Stimulated activated CD4-positive, alpha-beta T cell treated with anti-CD3 and anti-CD28 coated beads, Interleukin-15, amount 100 ng/mL, for 24 hours (primary cell): ENCODE measurements around the gene CTU2.

ENCODE experiments used
- DNase-seq: peaks from one replicate; pipeline ENCODE4 v3.0.0-alpha.2; 2020

The CTU2 gene

GRCh38 chr16:88747588-88748301 is 41.4 kb downstream of the CTU2 start:
- DNase-seq = peak; percentile 56

DNA sequence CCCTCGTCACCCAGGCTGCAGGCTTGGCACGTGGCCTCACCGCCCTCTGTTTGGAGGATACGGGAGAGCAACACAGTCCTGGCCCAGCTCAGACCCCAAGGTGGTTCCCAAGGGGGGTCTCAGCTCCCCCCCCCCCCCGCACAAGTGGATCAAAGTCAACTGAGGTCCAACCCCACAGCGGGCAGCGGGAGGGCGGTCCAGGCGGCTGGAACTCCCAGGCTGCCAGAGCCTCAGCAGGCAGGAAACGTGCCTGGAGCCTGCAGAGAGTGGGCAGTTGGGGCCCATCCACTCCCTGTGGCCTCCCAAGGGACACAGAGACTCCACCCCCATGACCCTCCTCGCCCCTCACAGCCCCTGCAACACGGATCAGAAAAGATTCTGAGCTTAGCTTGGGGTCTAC is 42.1 kb downstream of the CTU2 start:
- DNase-seq = no peak

DNA sequence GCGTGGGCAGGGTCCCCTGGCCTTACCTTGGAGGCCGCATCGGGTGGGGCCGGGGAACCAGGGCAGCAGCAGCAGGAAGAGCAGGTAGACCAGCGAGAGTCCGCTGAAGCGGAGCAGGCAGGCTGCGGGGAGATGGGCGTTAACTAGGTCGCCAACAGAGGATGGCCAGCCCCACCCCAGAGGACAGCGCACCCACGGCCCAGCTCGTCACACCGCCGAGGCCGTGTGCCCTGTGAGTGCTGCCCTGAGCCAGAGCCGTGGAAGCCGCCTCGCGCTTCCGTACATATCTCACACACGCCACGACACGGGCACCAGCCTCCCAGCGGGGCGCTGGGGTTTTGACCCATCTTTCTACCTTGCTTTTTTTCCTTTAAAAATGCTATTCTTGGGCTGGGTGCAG is 43.1 kb downstream of the CTU2 start:
- no peak for DNase-seq

- no peak for DNase-seq
These were observed 44.6 kb downstream of the CTU2 start for GRCh38 chr16:88750854-88751253.

- no peak for DNase-seq
These were observed 46.2 kb downstream of the CTU2 start for GRCh38 chr16:88752386-88753002.

GRCh38 chr16:88753191-88753590 is 46.9 kb downstream of the CTU2 start:
- DNase-seq = no peak

GRCh38 chr16:88753602-88754001 is 47.3 kb downstream of the CTU2 start:
- DNase-seq = no peak

DNA sequence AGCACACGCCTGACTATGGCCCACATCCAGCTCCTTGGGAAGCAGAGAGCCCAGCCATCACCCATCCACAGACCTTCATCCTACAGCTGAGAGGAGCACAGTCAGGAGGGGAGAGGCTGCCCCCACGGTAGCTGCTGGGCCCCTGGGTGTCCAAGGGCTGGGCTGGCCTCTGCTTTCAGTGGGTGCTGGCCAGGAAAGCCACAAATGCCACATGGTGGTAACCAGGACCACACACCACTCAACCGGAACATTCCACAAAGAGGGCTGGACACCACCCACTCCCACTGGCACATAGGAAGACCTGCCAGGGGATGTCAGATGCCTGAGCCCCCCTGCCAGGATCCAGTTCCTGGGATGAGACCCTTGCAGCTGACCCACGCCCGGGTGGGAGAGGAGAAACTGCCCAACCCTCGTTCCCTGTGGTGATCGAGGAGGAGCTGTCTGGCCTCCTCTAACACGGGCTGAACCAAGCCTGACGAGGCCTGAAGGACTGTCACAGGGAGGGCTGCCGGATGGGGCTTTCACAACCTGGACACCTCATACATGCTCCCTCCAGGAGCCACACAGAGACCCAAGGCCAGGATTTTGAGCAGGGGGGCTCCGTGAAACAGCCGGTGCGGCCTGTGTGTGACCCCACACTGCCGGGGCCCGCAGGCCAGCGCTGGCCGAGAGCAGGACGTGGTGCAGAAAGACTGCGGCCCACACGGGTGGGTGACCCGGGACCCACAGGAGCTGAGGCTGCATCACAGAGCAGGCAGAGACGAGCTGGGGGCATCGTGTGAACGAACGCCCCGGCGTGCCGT is 48.0 kb downstream of the CTU2 start:
- DNase-seq = no peak

- DNase-seq = peak; percentile 33
These were observed 48.8 kb downstream of the CTU2 start for GRCh38 chr16:88754912-88755744.

DNA sequence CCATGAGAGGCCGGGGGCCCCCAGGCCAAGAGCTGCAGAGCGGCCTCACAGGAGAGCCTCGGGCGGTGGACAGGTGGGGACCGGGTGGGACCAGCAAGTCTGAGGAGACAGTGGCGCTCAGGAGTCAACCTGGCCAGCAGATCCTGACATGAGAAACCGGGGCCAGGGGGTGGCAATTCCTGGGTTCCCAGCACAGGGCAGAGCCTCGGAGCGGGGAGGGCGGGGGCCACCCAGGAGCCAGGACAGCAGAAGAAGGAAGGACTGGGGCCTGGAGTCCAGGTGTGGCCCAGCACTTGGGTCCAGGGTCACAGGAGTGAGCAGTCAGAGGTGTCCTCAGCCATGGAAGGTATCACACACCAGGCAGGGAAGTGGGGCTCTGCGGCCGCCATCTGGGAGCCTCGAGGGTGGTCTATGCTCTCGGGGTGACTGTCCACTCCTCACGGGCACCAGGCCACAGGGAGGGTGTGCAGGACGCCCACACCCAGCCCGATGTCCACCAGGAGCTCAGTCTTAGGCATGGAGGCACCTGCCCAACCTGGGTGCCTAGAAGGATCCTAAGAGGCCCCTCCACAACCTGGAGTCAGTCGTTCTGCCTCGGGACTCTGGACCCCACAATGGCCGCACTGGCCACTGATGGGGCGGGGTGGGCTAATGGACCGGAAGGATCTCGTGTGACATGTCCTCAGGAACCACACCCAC is 49.6 kb downstream of the CTU2 start:
- no peak for DNase-seq

- DNase-seq = no peak
These were observed 52.1 kb downstream of the CTU2 start for GRCh38 chr16:88758227-88758943.

- no peak for DNase-seq
These were observed 52.6 kb downstream of the CTU2 start for GRCh38 chr16:88758944-88759244.

- peak; percentile 61 for DNase-seq
These were observed 53.1 kb downstream of the CTU2 start for GRCh38 chr16:88759245-88759975.

- no peak for DNase-seq
These were observed 53.7 kb downstream of the CTU2 start for GRCh38 chr16:88759976-88760350.

DNA sequence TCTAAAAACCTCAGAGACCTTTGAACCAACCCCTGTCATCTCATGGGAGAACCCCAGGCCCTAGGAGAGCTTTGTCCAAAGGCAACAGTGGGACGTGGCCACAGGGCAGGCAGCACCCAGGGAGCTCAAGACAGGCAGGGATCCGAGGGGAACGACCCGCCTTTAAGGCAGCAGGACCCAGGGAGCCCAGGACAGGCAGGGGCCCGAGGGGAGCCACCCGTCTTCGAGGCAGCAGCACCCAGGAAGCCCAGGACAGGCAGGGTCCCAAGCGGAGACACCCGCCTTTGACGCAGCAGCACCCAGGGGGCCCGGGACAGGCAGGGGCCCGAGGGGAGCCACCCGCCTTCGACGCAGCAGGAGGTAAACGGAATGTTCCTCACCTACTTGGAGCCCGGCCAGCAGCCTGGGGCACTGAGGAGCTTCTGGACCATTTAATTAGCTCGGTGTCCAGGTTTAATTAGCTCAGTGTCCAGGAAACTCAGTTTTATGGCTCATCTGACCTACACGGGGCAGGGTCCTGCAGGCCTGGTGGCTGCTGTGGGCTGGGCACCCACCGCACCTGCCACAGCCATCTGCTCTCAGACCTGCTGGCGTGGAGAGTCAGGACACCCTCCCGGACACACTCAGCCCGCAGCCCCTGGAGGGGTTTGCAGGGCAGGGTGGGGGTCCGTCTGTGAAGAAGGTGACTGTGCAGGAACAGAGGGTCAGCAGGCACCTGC is 54.3 kb downstream of the CTU2 start:
- DNase-seq = no peak

DNA sequence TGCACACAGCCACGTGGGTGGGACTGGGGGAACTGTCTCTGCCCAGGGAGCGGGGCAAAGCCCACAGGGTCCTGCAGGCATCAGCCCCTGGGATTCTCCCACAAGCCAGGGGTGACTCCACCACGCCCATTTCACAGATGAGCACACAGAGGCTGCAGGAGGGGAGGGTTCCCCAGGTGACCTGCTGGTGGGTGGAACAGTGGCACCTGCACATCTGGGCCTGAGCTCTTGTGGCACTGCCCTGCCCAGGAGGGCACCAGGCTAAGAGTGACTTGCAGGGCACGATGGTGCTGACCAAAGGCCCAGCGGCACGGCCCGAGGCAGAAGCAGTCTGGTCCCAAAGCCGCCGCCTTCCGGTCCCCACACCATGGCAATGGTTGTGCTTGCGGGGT is 54.8 kb downstream of the CTU2 start:
- DNase-seq = no peak

DNA sequence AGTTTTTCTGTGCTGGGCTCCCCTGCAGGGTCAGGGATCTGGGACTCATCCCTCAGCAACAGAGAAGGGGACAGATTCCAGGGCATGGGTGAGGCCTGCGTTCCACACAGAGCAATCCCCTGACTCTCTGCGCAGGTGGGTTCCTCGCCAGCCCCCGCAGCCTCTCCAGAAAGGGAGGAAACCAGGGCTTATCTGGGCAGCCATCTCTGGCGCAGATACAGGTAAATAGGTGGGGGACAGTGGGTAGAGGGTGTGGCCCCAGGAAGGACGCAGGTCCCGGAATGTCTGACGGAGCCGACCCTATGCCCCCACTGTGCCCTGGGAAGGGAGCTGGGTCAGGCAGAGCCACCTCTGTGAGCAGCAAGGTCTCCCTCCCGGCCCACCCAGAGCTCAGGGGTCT is 55.5 kb downstream of the CTU2 start:
- no peak for DNase-seq

- no peak for DNase-seq
These were observed 56.1 kb downstream of the CTU2 start for GRCh38 chr16:88762258-88762870.

DNA sequence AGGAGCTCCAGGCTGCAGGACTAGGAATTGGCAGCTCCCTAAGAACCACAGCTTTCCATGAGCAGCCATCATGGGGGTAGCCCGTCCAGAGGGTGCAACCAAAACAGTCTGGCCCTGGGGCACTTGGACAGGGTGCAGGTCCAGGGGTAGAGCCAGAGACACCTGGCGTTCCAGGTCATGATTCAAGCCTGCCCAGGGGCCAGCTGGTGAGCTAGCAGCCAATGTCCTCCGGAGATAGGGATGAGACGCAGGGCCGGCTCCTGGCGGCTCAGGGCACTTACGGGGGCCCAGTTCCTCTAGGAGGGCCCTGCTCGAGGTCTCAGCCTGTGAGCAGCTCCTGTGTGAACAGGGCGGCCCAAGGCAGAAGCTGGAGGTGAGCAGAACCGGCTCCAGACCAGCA is 56.6 kb downstream of the CTU2 start:
- no peak for DNase-seq

GRCh38 chr16:88763502-88764053 is 57.3 kb downstream of the CTU2 start:
- no peak for DNase-seq
